Fibroblast of skin of back (primary cell): Measurements from ENCODE around the gene SPTLC1.
"Not testable (repeated sequence)": the region's sequence is repeated elsewhere in the genome, so short reads cannot be mapped to it uniquely, and the experiment has no call there.

Source experiments
- DNase-seq: peaks from one replicate; pipeline ENCODE4 v3.0.0-alpha.2; 2013

Gene SPTLC1

DNA sequence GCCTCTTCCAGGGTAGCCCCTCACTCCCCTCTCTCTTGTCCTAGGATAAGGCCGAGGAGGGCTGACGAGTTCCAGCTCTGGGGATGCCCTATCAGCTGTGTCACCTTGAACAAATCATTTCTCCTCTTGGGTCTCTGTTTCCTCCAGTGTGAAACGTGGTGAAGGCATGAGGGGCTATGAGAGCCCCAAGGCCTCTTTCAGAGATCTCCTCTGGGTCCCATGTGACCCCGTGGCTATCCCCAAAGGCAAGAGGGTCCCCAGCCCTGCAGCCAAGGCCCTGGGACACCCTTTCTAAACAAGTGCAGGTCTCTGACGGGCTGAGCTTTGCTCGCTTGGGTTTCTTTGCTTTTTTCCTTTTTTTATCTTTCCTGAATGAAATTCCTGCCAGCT lies 25.5 kb upstream of the SPTLC1 start:
- no peak for DNase-seq

DNA sequence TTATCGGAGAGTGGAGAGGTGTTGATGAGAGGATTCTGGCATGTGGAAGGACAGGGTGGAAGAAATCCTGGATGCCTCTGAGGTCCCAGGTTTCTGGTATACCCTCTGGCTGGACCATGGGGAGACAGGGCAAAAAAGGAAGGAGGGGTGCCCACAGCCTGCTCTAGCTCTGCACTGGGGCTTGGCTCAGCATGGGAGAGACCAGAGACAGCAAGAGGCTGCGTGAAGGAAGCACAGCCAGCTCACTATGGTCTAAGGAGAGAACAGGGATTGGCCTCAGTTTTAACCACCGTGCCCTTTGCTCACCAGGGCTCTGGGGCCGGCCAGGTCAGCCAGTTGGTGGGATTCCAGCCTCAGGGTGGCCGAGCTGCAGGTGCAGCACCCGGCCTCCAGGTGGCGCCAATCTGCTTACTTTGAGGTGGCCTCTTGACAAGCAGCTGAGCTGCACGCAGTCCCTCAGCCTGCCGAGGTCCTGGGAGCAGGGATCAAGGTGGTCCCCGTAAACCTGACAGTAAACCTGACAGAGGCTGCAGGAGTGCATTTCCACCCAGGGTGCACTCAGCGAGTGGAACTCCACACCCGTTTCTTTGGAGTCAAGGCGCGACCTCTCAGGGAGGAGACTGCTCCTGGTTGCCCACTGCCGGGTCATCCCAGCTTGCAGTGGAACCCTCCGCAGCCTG lies 25.0 kb upstream of the SPTLC1 start:
- peak; percentile 61 for DNase-seq

DNA sequence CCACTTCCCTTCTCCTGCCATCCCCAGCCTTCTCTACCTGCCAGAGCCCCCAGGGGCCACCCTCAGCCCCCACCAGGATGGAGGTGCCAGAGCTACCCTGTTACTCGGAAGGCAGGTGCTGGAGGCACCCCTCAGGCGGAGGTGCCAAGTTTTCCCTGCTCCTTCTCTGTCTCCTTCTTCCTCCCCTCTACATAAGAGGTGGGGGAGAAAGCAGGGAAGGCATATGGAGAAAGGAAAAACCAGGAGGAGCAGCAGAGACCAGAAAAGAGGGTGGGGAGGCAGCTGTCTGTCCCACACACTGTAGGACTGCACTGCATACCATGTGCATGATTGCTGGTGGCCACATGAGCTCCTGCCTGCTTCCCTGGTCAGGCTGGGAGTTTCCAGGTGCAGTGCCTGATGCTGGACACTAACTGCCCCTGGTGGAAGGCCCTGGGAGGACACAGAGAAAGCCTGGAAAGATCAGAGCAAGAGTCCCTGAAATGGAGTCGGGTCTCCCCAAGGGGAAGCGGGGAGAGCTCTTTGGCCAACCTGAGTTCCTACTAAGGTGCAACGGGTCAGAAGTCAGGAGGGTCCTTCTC lies 23.8 kb upstream of the SPTLC1 start:
- DNase-seq: not testable (repeated sequence)

DNA sequence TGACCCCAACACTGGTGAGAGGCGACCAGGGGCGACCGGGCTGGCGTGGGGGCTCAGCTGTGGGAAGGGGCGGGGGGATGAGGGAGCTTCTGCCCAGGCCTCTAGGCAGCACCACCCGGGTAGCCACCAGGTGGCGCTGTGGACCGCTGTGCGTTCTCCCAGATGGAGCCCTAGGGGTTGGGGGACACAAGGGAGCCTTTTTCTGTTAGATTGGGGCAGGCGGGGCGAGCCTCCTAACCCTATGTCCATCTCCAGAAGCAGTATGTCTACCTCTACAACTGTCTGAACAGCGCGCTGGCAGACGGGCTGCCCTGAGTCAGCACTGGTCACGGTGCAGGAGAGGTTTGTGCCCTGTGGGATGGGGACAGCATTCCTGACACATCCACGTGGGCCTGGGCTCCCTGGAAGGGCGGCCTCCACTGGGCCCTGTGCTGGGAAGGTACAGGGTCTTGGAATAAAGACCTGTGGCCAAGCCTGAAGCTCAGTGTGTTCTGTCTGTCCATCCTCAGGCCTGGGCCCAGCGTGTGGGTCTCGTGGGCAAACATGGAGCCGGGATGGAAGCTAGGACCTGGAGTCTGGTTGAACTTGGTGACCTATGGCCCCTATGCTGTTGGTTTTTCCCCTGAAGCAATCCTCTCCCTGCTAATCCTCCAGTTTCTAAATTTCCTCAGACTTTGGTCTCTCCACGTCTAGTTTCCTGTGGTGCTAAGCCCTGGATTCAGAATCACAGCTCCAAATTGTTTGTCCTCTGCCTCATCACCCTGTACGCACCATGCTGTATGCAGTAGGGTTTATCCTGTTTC lies 23.1 kb upstream of the SPTLC1 start:
- DNase-seq: peak; percentile 56

DNA sequence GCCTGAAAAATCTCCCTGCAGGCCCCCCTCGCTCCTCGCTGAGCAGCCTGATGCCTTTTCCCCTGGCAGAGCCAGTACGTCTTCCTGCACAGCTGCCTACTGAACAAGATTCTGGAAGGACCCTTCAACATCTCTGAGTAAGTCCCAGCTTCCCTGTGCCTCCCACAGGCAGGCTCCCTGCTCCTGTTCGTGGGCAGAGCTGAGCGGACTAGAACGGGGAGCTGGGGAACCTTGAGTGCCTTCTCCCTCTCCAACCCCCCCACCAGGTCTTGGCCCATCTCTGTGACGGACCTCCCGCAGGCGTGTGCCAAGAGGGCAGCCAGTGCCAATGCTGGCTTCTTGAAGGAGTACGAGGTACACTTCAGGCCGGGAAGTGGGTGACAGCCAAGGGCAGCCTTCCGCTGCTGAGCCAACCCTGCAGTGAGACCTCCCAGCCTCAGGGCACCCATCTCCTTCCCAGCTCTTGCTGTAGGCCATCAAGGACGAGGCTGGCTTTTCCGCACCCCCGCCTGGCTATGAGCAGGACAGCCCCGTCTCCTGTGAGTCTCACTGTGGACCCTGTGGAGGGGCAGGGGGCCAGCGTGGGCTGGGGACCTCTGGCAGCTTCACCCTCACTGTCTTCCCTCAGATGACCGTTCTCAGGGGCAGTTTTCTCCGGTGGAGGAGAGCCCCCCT lies 21.1 kb upstream of the SPTLC1 start:
- no peak for DNase-seq

DNA sequence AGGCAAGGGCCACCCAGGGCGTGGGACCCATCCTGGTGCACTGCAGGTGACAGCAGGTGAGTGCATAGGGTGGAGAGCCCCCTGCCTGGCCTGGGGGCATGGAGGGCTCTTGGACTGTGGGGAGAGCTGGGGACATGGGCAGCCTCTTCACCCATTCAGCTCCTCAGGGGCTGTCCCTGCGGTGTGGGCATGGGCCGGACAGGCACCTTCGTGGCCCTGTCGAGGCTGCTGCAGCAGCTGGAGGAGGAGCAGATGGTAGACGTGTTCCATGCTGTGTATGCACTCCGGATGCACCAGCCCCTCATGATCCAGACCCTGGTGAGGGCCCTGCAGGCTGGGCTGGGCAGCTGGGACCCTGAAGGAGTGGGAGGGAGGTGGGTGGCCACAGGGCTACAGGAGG lies 20.4 kb upstream of the SPTLC1 start:
- DNase-seq: no peak

DNA sequence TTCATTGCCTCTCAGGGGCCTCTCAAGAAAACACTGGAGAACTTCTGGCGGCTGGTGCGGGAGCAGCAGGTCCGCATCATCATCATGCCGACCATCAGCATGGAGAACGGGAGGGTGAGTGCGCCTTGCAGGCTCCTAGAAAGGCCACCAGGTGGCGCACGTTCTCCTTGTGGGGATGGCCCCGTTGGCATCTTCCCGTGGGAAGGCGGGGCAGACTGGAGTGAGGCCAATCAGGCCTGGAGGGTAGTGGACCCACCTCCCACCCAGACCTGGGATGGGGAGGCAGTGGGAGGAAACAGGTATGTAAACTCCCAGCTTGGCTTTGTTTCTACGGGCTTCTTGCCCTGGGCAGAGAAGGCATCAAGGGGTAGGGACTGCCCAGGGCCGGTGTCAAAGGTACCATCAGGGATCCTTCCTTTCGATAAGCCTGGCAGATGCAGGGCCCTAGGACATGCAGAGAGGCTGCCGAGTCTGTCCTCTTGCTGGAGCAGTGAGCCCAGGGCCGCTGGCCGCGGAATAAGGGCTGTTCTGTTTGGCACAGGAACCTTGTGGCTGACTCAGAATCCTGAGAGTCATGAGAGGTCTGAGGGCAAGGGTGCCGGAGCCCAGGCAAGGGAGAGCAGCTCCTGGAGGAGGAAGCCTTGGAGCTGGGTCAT lies 18.9 kb upstream of the SPTLC1 start:
- peak; percentile 78 for DNase-seq

DNA sequence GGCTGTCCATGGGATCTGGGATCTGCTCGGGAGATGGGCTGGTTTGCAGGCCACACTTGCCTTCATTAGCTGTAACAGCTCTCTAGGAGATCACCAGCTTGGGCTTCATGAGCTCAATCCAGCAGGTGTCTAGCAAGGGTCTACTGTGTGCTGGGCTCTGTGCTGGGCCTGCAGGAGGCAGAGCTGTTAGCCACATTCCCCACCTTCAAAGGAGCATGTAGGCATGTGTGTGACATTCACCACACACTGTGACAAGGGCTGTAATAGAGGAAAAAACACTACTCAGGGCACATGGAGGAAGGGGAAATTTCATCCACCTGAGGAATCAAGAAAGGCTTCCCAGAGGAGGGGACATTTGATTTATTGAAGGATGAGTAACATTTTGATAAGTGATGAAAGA lies 17.7 kb upstream of the SPTLC1 start:
- not testable (repeated sequence) for DNase-seq

DNA sequence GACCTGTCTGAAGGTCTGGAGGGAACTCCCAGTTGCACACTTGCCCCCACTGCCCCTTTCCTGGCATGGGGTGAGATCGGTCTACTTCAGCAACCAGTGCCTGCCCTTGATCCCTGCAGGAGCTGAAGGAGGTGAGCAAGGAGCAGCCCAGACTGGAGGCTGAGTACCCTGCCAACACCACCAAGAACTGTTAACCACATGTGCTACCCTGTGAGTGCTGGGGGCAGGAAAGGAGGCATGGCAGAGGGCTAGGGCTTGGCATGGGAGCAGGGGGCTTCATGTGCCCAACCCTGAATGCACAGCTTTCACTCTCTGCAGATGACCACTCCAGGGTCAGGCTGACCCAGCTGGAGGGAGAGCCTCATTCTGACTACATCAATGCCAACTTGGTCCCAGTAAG lies 17.3 kb upstream of the SPTLC1 start:
- no peak for DNase-seq

DNA sequence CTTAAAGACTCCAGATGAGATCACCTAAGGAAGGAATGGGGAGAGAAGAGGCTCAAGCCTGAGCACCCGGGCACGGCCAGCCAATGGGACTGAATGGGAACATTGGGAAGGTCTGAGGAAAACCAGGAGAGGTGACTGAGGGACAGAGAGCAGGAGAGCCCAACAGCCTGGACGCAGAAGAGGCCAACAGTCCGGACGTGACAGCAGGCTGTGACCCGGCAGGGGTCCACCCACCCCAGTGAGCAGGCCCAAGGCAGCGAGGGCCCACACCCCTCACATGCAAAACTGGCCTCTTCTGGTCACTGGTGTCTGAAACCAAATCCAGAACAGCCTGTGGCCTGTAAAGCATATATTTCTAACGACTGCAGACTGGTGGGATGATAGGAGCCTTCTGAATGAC lies 7.6 kb upstream of the SPTLC1 start:
- DNase-seq: no peak

DNA sequence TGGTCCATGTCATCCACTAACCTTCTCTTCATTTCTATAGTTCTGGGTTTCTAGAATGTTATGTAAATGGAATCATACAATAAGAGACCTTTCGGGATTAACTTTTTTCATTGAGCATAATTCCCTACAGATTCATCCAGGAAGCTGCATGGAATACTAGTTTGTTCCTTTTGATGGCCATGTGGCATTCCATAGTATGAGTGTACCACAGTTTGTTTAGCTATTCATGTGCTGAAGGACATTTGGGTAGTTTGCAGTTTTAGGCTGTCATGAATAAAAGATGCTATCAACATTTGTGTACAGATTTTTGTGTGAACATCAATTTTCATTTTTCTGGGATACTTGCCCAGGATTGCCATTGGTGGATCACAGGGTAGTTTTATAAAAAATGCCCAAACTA lies 6.8 kb upstream of the SPTLC1 start:
- DNase-seq: no peak

DNA sequence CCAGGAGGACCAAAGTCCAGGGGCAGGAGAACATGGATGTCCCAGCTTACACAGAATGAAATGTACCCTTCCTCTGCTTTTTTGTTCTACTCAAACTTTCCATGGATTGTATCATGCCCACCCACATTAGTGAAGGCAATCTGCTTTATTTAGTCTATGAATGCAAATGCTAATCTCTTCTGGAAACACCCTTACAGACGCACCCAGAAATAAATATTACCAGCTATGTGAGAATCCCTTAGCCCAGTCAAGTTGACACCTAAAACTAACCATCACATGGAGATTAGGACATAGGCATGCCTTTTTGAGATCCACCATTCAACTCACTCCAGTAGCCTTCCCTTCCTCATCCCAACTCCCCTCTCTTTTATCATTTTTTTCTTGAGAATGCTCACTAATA lies 6.1 kb upstream of the SPTLC1 start:
- DNase-seq: no peak

DNA sequence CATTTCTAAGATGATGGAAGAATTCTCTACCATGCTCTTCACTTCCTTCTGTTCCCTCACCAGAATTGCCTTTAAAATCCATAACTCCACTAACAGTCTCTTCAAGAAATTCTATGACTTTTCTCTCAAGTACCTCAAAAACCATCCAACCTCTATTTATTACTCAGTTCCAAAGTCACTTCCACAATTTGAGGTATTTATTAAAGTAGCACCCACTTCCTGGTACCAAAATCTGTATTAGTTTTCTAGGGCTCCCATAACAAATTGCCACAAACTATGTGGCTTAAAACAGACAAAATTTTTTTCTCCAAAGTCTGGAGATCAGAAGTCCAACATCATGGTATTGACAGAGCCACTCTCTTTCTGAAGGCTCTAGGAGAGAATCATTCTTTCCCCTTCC lies 4.9 kb upstream of the SPTLC1 start:
- no peak for DNase-seq

DNA sequence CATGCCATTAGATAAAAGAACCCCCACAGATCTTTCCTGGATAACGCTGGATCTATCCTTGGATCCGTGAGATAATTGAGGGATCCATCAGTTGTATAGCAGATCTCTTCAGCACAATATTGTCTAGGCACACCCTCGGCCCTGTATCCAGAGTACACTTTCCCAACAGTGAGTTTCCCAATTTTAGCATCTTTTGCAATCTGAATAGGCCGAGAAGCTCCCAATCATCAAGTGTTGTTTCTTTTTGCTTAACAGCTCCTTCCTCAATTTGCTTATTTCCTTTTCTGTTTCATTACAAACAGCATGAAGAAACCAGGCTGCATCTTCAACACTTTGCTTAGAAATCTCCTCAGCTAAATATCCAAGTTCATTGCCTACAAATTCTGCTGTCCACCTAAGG lies 4.4 kb upstream of the SPTLC1 start:
- no peak for DNase-seq

DNA sequence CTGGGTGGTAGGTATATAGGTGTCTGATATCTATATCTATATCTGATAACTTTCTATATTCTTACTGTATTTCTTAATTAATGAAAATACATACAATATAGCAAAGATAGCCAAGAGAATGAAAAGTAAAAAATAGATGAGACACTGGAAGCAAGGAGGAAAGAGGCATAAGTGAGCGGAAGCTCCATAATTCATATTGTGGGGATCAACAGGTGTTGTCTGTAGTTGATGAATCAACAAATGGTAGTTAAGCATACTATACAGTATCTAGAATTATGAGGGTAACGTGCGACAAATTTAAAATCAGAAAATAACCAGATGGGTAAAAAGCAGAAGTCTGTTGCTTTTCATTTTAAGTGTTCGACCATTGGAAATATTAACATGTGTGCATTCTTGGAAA lies 7.1 kb downstream of the SPTLC1 start:
- DNase-seq: no peak

DNA sequence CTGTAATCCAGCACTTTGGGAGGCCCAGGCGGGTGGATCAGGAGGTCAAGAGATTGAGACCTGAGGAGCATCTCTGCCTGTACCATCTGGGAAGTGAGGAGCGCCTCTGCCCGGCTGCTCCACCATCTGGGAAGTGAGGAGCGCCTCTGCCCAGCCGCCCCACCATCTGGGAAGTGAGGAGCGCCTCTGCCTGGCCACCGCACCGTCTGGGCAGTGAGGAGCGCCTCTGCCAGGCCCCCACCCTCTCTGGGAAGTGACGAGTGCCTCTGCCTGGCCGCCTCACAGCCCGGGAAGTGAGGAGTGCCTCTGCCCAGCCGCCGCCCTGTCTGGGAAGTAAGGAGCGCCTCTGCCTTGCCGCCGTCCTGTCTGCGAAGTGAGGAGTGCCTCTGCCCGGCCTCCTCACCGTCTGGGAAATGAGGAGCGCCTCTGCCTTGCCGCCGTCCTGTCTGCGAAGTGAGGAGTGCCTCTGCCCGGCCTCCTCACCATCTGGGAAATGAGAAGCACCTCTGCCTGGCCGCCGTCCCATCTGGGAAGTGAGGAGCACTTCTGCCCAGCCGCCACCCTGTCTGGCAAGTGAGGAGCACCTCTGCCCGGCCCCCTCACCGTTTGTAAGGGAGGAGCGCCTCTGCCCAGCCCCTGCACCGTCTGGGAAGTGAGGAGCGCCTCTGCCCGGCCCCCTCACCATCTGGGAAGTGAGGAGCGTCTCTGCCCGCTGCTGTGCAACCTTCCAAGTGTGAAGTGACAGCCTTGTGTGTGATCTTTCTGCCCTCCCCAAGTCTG lies 9.6 kb downstream of the SPTLC1 start:
- not testable (repeated sequence) for DNase-seq

DNA sequence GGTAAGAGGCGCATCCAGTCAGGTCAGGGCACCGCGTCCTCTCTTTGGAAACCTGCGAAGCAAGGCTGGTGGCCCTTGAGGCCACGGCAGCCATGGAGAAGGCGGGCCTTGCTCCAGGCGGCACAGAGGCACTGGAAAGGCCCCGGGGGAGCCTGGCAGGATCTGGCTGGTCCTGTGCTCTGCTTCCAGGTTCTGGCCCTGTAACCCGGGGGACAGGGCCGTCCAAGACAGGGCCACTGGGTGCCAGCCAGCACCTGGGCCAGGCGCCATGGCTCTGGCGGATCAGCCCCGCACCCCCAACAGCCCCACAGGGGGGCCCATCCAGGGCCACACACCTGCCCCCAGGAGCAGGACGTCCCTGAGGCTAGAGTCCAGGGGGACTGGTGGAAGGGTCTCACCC lies 11.6 kb downstream of the SPTLC1 start:
- DNase-seq: not testable (repeated sequence)

DNA sequence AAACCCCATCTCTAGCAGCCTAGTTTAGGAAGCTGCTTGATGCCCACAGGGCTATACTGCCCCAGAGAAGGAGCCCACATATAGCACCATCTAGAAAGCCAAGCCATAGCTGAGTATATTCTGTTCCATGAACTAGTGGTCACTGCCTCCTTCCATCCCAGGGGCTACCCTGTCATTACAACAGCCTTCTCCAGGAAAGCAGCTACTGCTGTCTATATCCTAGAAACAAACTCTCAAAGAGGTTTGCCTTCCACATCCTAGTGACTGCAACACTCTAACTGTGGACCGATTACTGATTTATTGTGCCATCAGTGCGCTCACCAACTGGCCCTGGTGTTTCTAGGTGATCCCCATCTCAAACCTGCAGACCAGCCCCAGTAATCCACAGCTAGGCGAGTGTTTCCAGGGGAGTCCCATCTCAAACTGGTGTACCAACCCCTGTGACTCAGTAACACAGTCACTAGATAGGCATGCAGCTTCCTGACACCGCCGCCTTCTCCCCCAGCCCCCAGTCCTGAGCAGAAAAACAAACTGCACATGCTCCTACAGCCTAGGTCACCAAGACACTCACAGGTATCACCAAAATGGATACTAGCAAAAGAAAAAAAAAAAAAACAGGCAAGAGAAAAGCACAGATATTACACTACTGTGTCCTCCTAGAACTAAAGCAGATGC lies 14.8 kb downstream of the SPTLC1 start:
- DNase-seq: peak; percentile 85

DNA sequence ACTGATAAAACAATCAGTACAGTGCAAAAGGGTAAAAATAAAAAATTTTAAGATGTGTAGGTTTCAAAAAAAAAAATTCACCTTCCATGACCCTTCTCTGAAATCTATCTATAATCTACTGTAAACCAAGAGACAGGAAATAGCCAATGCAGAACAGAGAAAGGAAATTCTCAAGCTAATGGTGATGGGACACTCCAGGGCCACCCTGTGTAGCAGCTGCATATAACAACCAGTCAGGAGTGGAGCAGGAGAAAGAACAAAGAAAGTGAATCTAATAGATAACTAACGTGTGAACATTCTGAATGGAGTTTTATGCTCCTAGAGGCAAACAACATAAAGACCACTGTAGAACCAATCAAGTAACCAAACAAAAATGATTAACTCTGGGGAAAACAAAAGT lies 16.6 kb downstream of the SPTLC1 start:
- DNase-seq: no peak

DNA sequence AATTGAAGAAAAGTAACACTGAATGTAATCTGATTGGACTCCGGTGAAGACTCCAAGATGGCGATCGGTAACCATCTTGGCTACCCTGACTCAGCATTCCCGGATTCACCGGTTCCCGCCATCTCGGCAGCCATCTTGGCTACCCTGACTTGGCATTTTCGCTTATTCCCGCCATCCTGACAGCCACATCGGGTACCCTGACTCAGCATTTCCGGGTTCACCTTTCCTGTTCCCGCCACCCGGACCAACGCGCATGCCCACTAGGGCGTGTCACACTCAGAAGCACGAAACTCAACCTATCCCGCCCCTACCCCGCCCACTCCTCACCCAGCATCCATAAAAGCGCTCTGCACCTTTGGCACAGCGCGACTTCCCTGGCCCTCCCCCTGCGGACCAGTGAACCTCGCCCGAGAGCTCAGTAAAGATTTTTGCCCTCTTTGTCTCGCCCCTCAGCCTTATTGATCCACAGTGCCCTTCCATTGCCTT lies 17.2 kb downstream of the SPTLC1 start:
- peak; percentile 46 for DNase-seq

DNA sequence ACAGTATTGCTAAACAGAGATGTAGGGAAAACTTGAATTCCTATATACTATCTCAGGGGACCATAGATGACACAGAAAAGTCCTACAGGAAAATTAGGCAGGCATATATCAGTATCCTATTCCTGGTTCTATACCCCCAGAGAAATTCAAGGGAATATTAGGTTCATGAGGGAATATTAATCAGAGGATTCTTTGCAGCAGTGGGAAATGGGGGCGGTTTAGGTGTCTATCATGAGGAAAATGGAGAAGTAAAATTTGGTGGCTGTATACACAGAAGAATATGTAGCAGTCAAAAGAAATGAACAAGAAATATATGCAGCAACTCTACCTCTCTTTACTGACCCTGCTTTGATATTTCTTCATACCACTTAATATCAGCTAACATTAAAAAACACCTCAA lies 20.0 kb downstream of the SPTLC1 start:
- DNase-seq: no peak
